ENCODE data around the gene RNF130.
"Not testable (repeated sequence)": the region's sequence is repeated elsewhere in the genome, so short reads cannot be mapped to it uniquely, and the experiment has no call there.

The RNF130 gene

GRCh38 chr5:180018347-180019060 lies 53.1 kb downstream of the RNF130 start:
- no peak for DNase-seq (ENCODE audit: low spot score)

- not testable (repeated sequence) for DNase-seq (ENCODE audit: low spot score)
Measured at GRCh38 chr5:180015523-180015922, 56.0 kb downstream of the RNF130 start.

- no peak for DNase-seq (ENCODE audit: low spot score)
Measured at GRCh38 chr5:180013678-180014077, 57.9 kb downstream of the RNF130 start.

GRCh38 chr5:180012316-180012715 lies 59.2 kb downstream of the RNF130 start:
- no peak for DNase-seq (ENCODE audit: low spot score)

- DNase-seq (ENCODE audit: low spot score): no peak
Measured at GRCh38 chr5:180010636-180011035, 60.9 kb downstream of the RNF130 start.

GRCh38 chr5:180009581-180009980 lies 62.0 kb downstream of the RNF130 start:
- no peak for DNase-seq (ENCODE audit: low spot score)

GRCh38 chr5:180008433-180008832 lies 63.1 kb downstream of the RNF130 start:
- DNase-seq (ENCODE audit: low spot score): no peak

GRCh38 chr5:180007582-180007981 lies 64.0 kb downstream of the RNF130 start:
- DNase-seq (ENCODE audit: low spot score): no peak

GRCh38 chr5:180006141-180006540 lies 65.4 kb downstream of the RNF130 start:
- DNase-seq (ENCODE audit: low spot score): no peak

GRCh38 chr5:180003127-180003526 lies 68.4 kb downstream of the RNF130 start:
- no peak for DNase-seq (ENCODE audit: low spot score)

- no peak for DNase-seq (ENCODE audit: low spot score)
Measured at GRCh38 chr5:180001742-180002141, 69.8 kb downstream of the RNF130 start.

GRCh38 chr5:180001136-180001535 lies 70.4 kb downstream of the RNF130 start:
- no peak for DNase-seq (ENCODE audit: low spot score)

- no peak for DNase-seq (ENCODE audit: low spot score)
Measured at GRCh38 chr5:179998485-179998884, 73.1 kb downstream of the RNF130 start.

GRCh38 chr5:179994583-179995323 lies 76.8 kb downstream of the RNF130 start:
- no peak for DNase-seq (ENCODE audit: low spot score)

- not testable (repeated sequence) for DNase-seq (ENCODE audit: low spot score)
Measured at GRCh38 chr5:179992855-179993254, 78.7 kb downstream of the RNF130 start.

GRCh38 chr5:179991106-179991505 lies 80.5 kb downstream of the RNF130 start:
- no peak for DNase-seq (ENCODE audit: low spot score)

GRCh38 chr5:179990525-179990924 lies 81.0 kb downstream of the RNF130 start:
- not testable (repeated sequence) for DNase-seq (ENCODE audit: low spot score)

- no peak for DNase-seq (ENCODE audit: low spot score)
Measured at GRCh38 chr5:179986328-179986727, 85.2 kb downstream of the RNF130 start.

- DNase-seq (ENCODE audit: low spot score): no peak
Measured at GRCh38 chr5:179981636-179982035, 89.9 kb downstream of the RNF130 start.

- DNase-seq (ENCODE audit: low spot score): no peak
Measured at GRCh38 chr5:179980767-179981166, 90.8 kb downstream of the RNF130 start.

GRCh38 chr5:179978792-179979191 lies 92.8 kb downstream of the RNF130 start:
- no peak for DNase-seq (ENCODE audit: low spot score)

- DNase-seq (ENCODE audit: low spot score): no peak
Measured at GRCh38 chr5:179975713-179976134, 95.8 kb downstream of the RNF130 start.

- DNase-seq (ENCODE audit: low spot score): no peak
Measured at GRCh38 chr5:179974946-179975712, 96.4 kb downstream of the RNF130 start.
